Measurements from ENCODE around the gene RPL12. TPM values are rescaled to one million over a fixed set of nuclear protein-coding genes. Genes with fewer than 3 reads are reported as not detected.

RPL12 gene
- total RNA-seq, 1 donor, result 1,103 TPM

DNA sequence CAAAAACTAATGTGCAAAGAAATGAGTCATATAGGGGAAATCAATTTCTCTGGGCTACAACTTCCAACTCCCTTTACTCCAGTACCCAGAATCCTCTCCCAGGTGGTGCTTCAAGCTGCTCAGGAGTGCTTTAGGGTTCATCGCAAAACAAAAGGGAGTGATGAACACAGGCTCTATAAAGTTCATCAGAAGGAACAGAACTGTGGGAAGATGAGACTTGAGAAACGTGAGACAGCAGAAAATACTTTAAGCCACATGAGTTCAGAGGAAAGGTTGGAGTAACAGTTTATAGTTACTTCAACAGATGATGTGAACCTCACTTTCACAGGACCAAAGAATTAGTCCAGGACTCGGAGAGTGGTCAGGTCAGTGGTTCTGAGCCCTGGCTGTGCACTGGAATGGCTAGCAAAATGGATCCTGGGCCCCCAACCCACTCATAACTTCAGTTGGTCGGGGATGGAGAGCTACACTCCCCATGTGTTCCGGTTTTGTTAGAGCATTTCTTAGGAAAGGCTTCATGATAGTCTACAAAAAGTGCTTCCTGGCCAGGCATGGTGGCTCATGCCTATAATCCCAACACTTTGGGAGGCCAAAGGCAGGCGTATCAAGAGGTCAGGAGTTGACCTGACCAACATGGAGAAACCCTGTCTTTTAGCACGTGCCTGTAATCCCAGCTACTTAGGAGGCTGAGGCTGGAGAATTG, 4.3 kb downstream of the RPL12 start:
- peaks cover 38% of the 10 kb centered on the region for H3K79me2 ChIP-seq (ENCODE audit: insufficient read depth, low read length)
- peaks cover 49% of the 10 kb centered on the region for H4K20me1 ChIP-seq (ENCODE audit: insufficient read depth, low read length)
- no peaks in the 10 kb centered on the region for H3K27me3 ChIP-seq (ENCODE audit: insufficient read depth, low read length)
- peak; percentile 8 for DNase-seq (ENCODE audit: insufficient read length, low spot score, missing footprints)
- H3K4me2 ChIP-seq (ENCODE audit: insufficient read depth, low read length), result no peak overlapping the region
- H3K27ac ChIP-seq (ENCODE audit: low read depth, low read length), result peak overlapping the region; percentile 44
- peaks cover 14% of the 10 kb centered on the region for H3K9me3 ChIP-seq (ENCODE audit: low read depth, low read length)
- H2AFZ ChIP-seq (ENCODE audit: low read length), result no peak overlapping the region
- no peak for TF ChIP-seq CTCF (IDR thresholded peaks at IDR 0.05; ENCODE audit: extremely low read depth, low read depth, low read length)
- no peak overlapping the region for H3K4me3 ChIP-seq (ENCODE audit: insufficient read depth, low read length)
- peaks cover 80% of the 10 kb centered on the region for H3K36me3 ChIP-seq (ENCODE audit: insufficient read depth, low read length)
- peaks cover 26% of the 10 kb centered on the region for H3K4me1 ChIP-seq (ENCODE audit: insufficient read depth, low read length)

- peaks cover 84% of the 10 kb centered on the region for H3K36me3 ChIP-seq (ENCODE audit: insufficient read depth, low read length)
- H3K27ac ChIP-seq (ENCODE audit: low read depth, low read length), result no peak overlapping the region
- H2AFZ ChIP-seq (ENCODE audit: low read length), result no peak overlapping the region
- TF ChIP-seq CTCF (IDR thresholded peaks at IDR 0.05; ENCODE audit: extremely low read depth, low read depth, low read length), result no peak
- no peaks in the 10 kb centered on the region for H3K27me3 ChIP-seq (ENCODE audit: insufficient read depth, low read length)
- peaks cover 26% of the 10 kb centered on the region for H3K4me1 ChIP-seq (ENCODE audit: insufficient read depth, low read length)
- no peak overlapping the region for H3K4me3 ChIP-seq (ENCODE audit: insufficient read depth, low read length)
- DNase-seq (ENCODE audit: insufficient read length, low spot score, missing footprints), result no peak
- H3K79me2 ChIP-seq (ENCODE audit: insufficient read depth, low read length), result peaks cover 30% of the 10 kb centered on the region
- peaks cover 14% of the 10 kb centered on the region for H3K9me3 ChIP-seq (ENCODE audit: low read depth, low read length)
- H4K20me1 ChIP-seq (ENCODE audit: insufficient read depth, low read length), result peaks cover 49% of the 10 kb centered on the region
- no peak overlapping the region for H3K4me2 ChIP-seq (ENCODE audit: insufficient read depth, low read length)
These were observed 5.1 kb downstream of the RPL12 start for GRCh38 chr9:127445851-127446712.

DNA sequence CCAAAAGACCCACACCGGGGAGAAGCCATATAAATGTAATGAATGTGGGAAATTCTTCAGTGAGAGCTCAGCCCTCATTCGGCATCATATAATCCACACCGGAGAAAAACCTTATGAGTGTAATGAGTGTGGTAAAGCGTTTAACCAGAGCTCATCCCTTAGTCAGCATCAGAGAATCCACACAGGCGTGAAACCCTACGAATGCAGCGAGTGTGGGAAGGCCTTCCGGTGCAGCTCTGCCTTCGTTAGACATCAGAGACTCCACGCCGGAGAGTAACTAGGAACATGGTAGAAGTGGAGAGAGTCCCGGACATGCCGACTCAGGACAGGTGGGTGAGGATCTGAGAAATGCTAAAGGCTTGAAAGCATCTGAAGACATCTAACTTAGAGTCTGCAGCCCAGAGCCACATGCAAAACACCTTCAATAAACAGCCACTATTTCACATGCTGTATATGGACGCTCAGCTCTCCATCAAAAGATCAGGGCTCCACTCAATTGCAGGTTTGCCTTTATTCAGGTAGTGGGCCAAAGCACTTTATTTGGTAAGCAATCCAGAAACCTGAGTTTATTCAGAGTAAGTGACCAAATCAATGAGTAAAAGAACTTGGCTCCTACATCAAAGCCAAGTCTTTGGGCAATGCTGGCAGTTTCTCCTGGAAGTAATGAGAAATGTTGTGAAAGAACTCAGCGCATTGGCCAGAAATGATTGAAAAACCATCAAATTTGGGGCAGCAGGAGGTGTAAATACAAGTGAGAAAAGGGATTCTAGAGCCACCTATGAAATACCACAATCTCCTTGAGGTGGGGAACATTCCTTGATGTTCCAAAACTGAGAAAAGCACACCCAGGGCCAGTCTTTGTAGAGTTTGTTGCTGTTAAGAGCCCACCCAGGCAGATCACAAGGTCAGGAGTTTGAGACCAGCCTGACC, 6.0 kb downstream of the RPL12 start:
- Histone ChIP-seq H2AFZ (ENCODE audit: low read length) (no peak overlapping the region), H3K9me3 (ENCODE audit: low read depth, low read length) (peaks cover 14% of the 10 kb centered on the region), H3K4me3 (ENCODE audit: insufficient read depth, low read length) (no peak overlapping the region), H3K27me3 (ENCODE audit: insufficient read depth, low read length) (no peaks in the 10 kb centered on the region), H3K4me2 (ENCODE audit: insufficient read depth, low read length) (no peak overlapping the region), H4K20me1 (ENCODE audit: insufficient read depth, low read length) (peaks cover 40% of the 10 kb centered on the region), H3K27ac (ENCODE audit: low read depth, low read length) (no peak overlapping the region), H3K36me3 (ENCODE audit: insufficient read depth, low read length) (peaks cover 89% of the 10 kb centered on the region), H3K79me2 (ENCODE audit: insufficient read depth, low read length) (peaks cover 21% of the 10 kb centered on the region), H3K4me1 (ENCODE audit: insufficient read depth, low read length) (peaks cover 23% of the 10 kb centered on the region)
- DNase-seq (ENCODE audit: insufficient read length, low spot score, missing footprints), result peak; percentile 55
- TF ChIP-seq CTCF (IDR thresholded peaks at IDR 0.05; ENCODE audit: extremely low read depth, low read depth, low read length), result no peak

All from osteoblast (primary cell).